Neural progenitor cell (in vitro differentiated cells): ENCODE results near the gene ASIC2.

Source experiments
- EZH2 ChIP-seq: fragments of 200-600 bp; sonication (generic); IDR thresholded peaks from 2 replicates; pipeline ENCODE4 v1.6.1; 2017; ENCODE audit warnings: antibody characterized with exemption, mild to moderate bottlenecking, moderate library complexity
- EZH2phosphoT487 ChIP-seq: fragments of 200-600 bp; sonication (generic); IDR thresholded peaks from 2 replicates; pipeline ENCODE4 v1.6.1; 2017; ENCODE audit warnings: antibody characterized with exemption
- TF ChIP-seq, protein P1 (sequence below): fragments of 200-600 bp; sonication (generic); IDR thresholded peaks from 2 replicates; pipeline ENCODE4 v1.5.1; 2017; ENCODE audit warnings: antibody characterized with exemption, mild to moderate bottlenecking

GRCh38 chr17:33012522-33013033 lies 280.5 kb downstream of the ASIC2 start:
- TF ChIP-seq, protein P1, sequence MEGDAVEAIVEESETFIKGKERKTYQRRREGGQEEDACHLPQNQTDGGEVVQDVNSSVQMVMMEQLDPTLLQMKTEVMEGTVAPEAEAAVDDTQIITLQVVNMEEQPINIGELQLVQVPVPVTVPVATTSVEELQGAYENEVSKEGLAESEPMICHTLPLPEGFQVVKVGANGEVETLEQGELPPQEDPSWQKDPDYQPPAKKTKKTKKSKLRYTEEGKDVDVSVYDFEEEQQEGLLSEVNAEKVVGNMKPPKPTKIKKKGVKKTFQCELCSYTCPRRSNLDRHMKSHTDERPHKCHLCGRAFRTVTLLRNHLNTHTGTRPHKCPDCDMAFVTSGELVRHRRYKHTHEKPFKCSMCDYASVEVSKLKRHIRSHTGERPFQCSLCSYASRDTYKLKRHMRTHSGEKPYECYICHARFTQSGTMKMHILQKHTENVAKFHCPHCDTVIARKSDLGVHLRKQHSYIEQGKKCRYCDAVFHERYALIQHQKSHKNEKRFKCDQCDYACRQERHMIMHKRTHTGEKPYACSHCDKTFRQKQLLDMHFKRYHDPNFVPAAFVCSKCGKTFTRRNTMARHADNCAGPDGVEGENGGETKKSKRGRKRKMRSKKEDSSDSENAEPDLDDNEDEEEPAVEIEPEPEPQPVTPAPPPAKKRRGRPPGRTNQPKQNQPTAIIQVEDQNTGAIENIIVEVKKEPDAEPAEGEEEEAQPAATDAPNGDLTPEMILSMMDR, result no peak
- TF ChIP-seq EZH2 (no peak), EZH2phosphoT487 (no peak)
